IPS DF 6.9 (cell line): ENCODE data around the gene FAM161B.

Experiments
- DNase-seq: peaks from one replicate; pipeline ENCODE4 v3.0.0-alpha.2; 2013; ENCODE audit warnings: low read depth, low spot score
- H3K27ac ChIP-seq: one replicate; pipeline ENCODE4 v1.5.1; 2013; ENCODE audit warnings: low read length, control low read depth
- H3K27me3 ChIP-seq: 2 replicates; pipeline ENCODE4 v1.6.1; 2013; ENCODE audit warnings: mild to moderate bottlenecking, low read length; ENCODE audit not compliant: control insufficient read depth, insufficient read depth
- H3K36me3 ChIP-seq: 2 replicates; pipeline ENCODE4 v1.6.1; 2013; ENCODE audit warnings: low read length; ENCODE audit not compliant: control insufficient read depth, insufficient read depth
- H3K4me1 ChIP-seq: 2 replicates; pipeline ENCODE4 v1.6.1; 2013; ENCODE audit warnings: low read length; ENCODE audit not compliant: control insufficient read depth, insufficient read depth
- H3K4me3 ChIP-seq: 2 replicates; pipeline ENCODE4 v1.5.1; 2013; ENCODE audit warnings: mild to moderate bottlenecking, low read length
- H3K9me3 ChIP-seq: 2 replicates; pipeline ENCODE4 v1.6.1; 2013; ENCODE audit warnings: low read length, inconsistent platforms; ENCODE audit not compliant: control insufficient read depth, insufficient read depth
- WGBS: extraction: QIAGEN DNeasy Blood & Tissue Kit; methylation state at CpG from one replicate; pipeline ENCODE4 v1.1.7; 2013; ENCODE audit warnings: mixed read lengths, missing lambda C conversion rate; ENCODE audit not compliant: insufficient read length, insufficient coverage; 5-methylcytosine and 5-hydroxymethylcytosine counted together

The FAM161B gene

GRCh38 chr14:73988065-73988464 is 38.2 kb upstream of the FAM161B start:
- Histone ChIP-seq H3K36me3 (no peaks in the 10 kb centered on the region), H3K9me3 (no peaks in the 10 kb centered on the region), H3K27ac (no peak overlapping the region), H3K4me1 (no peaks in the 10 kb centered on the region), H3K27me3 (no peaks in the 10 kb centered on the region), H3K4me3 (no peak overlapping the region)
- DNase-seq: no peak
- no CpG with 5 or more reads among the region's 3 CpGs for WGBS

- DNase-seq: no peak
- no peaks in the 10 kb centered on the region; the same call in 1 of the 2 replicates for H3K36me3 ChIP-seq
- H3K27ac ChIP-seq: no peak overlapping the region
- H3K9me3 ChIP-seq: no peaks in the 10 kb centered on the region
- H3K27me3 ChIP-seq: no peaks in the 10 kb centered on the region
- 0 out of 2 replicates have a peak, but pooled peaks cover under 1% of the 10 kb centered on the region for H3K4me1 ChIP-seq
- H3K4me3 ChIP-seq: no peak overlapping the region
- no CpG with 5 or more reads among the region's 4 CpGs for WGBS
These were observed 28.0 kb upstream of the FAM161B start for GRCh38 chr14:73977896-73978295.

GRCh38 chr14:73976125-73976524 is 26.2 kb upstream of the FAM161B start:
- no CpG with 5 or more reads among the region's 6 CpGs for WGBS

GRCh38 chr14:73973497-73973896 is 23.6 kb upstream of the FAM161B start:
- Histone ChIP-seq H3K9me3 (no peaks in the 10 kb centered on the region), H3K4me1 (0 out of 2 replicates have a peak, but pooled peaks cover 1% of the 10 kb centered on the region), H3K36me3 (no peaks in the 10 kb centered on the region; the same call in 1 of the 2 replicates), H3K4me3 (no peak overlapping the region), H3K27ac (no peak overlapping the region), H3K27me3 (no peaks in the 10 kb centered on the region)
- no CpG with 5 or more reads among the region's 2 CpGs for WGBS
- DNase-seq: no peak

More at GRCh38 chr14:73976125-73976524, 26.2 kb upstream of the FAM161B start:
- H3K4me1 ChIP-seq: 0 out of 2 replicates have a peak, but pooled peaks cover 1% of the 10 kb centered on the region
- no peaks in the 10 kb centered on the region for H3K9me3 ChIP-seq
- H3K4me3 ChIP-seq: no peak overlapping the region
- H3K27me3 ChIP-seq: no peaks in the 10 kb centered on the region
- no peaks in the 10 kb centered on the region; the same call in 1 of the 2 replicates for H3K36me3 ChIP-seq
- no peak overlapping the region for H3K27ac ChIP-seq
- DNase-seq: no peak

- no peak overlapping the region for H3K27ac ChIP-seq
- H3K9me3 ChIP-seq: no peaks in the 10 kb centered on the region
- H3K4me3 ChIP-seq: no peak overlapping the region
- peaks cover 4% of the 10 kb centered on the region; the same call in 1 of the 2 replicates for H3K36me3 ChIP-seq
- WGBS: no CpG with 5 or more reads among the region's 2 CpGs
- H3K4me1 ChIP-seq: 0 out of 2 replicates have a peak, but pooled peaks cover 1% of the 10 kb centered on the region
- no peaks in the 10 kb centered on the region for H3K27me3 ChIP-seq
- DNase-seq: no peak
These were observed 19.0 kb upstream of the FAM161B start for GRCh38 chr14:73968885-73969284.

GRCh38 chr14:73965216-73965615 is 15.3 kb upstream of the FAM161B start:
- no peak for DNase-seq
- Histone ChIP-seq H3K9me3 (no peaks in the 10 kb centered on the region), H3K36me3 (peaks cover 4% of the 10 kb centered on the region; the same call in 1 of the 2 replicates), H3K27me3 (no peaks in the 10 kb centered on the region), H3K27ac (no peak overlapping the region), H3K4me1 (no peaks in the 10 kb centered on the region), H3K4me3 (no peak overlapping the region)
- WGBS: no CpG with 5 or more reads among the region's 4 CpGs

GRCh38 chr14:73961192-73961591 is 11.3 kb upstream of the FAM161B start:
- DNase-seq: no peak
- no CpG with 5 or more reads among the region's 12 CpGs for WGBS
- no peaks in the 10 kb centered on the region; the same call in 1 of the 2 replicates for H3K36me3 ChIP-seq

GRCh38 chr14:73958591-73958990 is 8.7 kb upstream of the FAM161B start:
- no peak overlapping the region for H3K27ac ChIP-seq
- no peak overlapping the region for H3K4me3 ChIP-seq
- no peaks in the 10 kb centered on the region for H3K27me3 ChIP-seq
- no peaks in the 10 kb centered on the region for H3K9me3 ChIP-seq
- no peak for DNase-seq
- H3K4me1 ChIP-seq: no peaks in the 10 kb centered on the region
- H3K36me3 ChIP-seq: no peaks in the 10 kb centered on the region; the same call in 1 of the 2 replicates

More at GRCh38 chr14:73961192-73961591, 11.3 kb upstream of the FAM161B start:
- no peaks in the 10 kb centered on the region for H3K9me3 ChIP-seq
- H3K4me1 ChIP-seq: no peaks in the 10 kb centered on the region
- no peak overlapping the region for H3K27ac ChIP-seq
- no peaks in the 10 kb centered on the region for H3K27me3 ChIP-seq
- H3K4me3 ChIP-seq: no peak overlapping the region

GRCh38 chr14:73955674-73956073 is 5.8 kb upstream of the FAM161B start:
- no peak for DNase-seq
- no peaks in the 10 kb centered on the region for H3K9me3 ChIP-seq
- no peaks in the 10 kb centered on the region; the same call in 1 of the 2 replicates for H3K36me3 ChIP-seq
- no CpG with 5 or more reads among the region's 5 CpGs for WGBS
- no peak overlapping the region for H3K4me3 ChIP-seq
- no peaks in the 10 kb centered on the region for H3K27me3 ChIP-seq
- H3K4me1 ChIP-seq: no peaks in the 10 kb centered on the region; the same call in 1 of the 2 replicates
- no peak overlapping the region for H3K27ac ChIP-seq

GRCh38 chr14:73953731-73954130 is 3.8 kb upstream of the FAM161B start:
- H3K27ac ChIP-seq: no peak overlapping the region
- H3K4me1 ChIP-seq: no peaks in the 10 kb centered on the region; the same call in 1 of the 2 replicates
- no peak for DNase-seq
- no peaks in the 10 kb centered on the region for H3K27me3 ChIP-seq
- no peaks in the 10 kb centered on the region for H3K36me3 ChIP-seq
- H3K4me3 ChIP-seq: no peak overlapping the region
- no peaks in the 10 kb centered on the region for H3K9me3 ChIP-seq
- WGBS: no CpG with 5 or more reads among the region's 1 CpG

GRCh38 chr14:73945159-73945670 is 4.7 kb downstream of the FAM161B start:
- H3K36me3 ChIP-seq: no peaks in the 10 kb centered on the region
- H3K4me1 ChIP-seq: no peaks in the 10 kb centered on the region
- H3K4me3 ChIP-seq: no peak overlapping the region
- no peak overlapping the region for H3K27ac ChIP-seq
- WGBS: no CpG with 5 or more reads among the region's 4 CpGs
- no peaks in the 10 kb centered on the region for H3K9me3 ChIP-seq
- no peak for DNase-seq
- no peaks in the 10 kb centered on the region for H3K27me3 ChIP-seq
